COLO668 (cell line): ENCODE data around the gene ZP2.
A peak's percentile ranks its signal among the peaks of the same experiment; 100 is the strongest.

Source experiments
- DNase-seq: peaks from one replicate; lab custom pipeline; 2025; ENCODE audit not compliant: unreplicated experiment; lab: John Stamatoyannopoulos, UW

Gene ZP2

DNA sequence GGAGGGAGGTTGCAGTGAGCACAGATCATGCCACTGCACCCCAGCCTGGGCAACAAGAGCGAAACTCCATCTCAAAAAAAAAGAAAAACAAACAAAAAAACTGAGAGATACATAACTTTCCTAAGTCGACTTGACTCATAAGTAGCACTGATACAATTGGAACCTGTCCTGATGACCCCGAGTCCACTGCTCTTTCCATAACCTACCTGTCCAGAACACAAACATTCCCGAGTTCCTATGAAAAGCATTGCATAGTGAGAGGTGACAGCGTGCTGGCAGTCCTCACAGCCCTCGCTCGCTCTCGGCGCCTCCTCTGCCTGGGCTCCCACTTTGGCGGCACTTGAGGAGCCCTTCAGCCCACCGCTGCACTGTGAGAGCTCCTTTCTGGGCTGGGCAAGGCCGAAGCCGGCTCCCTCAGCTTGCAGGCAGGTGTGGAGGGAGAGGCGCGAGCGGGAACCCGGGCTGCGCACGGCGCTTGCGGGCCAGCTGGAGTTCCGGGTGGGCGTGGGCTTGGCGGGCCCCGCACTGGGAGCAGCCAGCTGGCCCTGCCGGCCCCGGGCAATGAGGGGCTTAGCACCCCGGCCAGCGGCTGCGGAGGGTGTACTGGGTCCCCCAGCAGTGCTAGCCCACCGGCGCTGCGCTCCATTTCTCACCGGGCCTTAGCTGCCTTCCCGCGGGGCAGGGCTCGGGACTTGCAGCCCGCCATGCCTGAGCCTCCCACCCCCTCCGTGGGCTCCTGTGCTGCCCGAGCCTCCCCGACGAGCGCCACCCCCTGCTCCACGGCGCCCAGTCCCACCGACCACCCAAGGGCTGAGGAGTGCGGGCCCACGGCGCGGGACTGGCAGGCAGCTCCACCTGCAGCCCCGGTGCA, 59.0 kb downstream of the ZP2 start:
- peak; percentile 29 for DNase-seq

DNA sequence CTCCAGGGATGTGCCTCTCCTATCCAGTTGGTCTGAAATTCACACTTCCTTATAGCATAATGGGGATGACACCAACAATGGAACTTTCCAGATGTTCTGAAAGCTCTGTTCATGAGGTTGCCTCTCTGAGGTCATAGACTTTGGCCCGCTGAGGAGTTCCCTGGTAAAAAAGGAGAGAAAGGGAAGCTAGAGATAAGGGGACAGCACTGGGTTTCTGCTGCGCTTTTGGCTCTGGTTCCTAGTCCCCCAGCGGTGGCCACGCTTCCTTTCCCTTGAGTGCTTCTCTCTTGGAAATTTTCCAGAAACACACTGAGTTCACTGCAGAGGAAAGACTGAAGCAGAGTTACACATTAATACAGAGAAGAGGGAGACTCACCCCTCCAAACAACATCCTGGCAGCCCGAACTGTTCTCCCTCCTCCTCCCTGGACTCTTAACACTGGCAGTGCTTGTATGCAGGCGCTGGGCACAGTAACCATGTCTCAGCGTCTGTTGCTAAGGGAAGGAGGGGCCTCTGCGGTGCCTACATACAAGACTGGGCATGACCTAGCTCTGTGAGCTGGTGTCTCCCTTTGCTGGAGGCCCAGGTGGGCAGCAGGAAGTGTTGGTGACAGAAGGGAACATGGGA, 60.9 kb downstream of the ZP2 start, which contains the start of gene DNAH3:
Gene DNAH3 (minus strand): TSS at position 472 of the 627 bp plus-strand sequence. CDS start 527 bp downstream, outside the sequence.
- peak; percentile 75 for DNase-seq
